SKM-1 (cell line): ENCODE measurements around the gene TRPV5.

ENCODE experiments used
- DNase-seq: peaks from one replicate; lab custom pipeline; 2025; ENCODE audit not compliant: unreplicated experiment; lab: John Stamatoyannopoulos, UW

Gene TRPV5

GRCh38 chr7:142872106-142872675 lies 61.4 kb downstream of the TRPV5 start:
- DNase-seq: no peak

GRCh38 chr7:142871260-142872105 lies 62.1 kb downstream of the TRPV5 start:
- DNase-seq: no peak

GRCh38 chr7:142870566-142871259 lies 62.8 kb downstream of the TRPV5 start:
- no peak for DNase-seq

- DNase-seq: no peak
These were observed 63.4 kb downstream of the TRPV5 start for GRCh38 chr7:142870147-142870559.

GRCh38 chr7:142869434-142869833 lies 64.1 kb downstream of the TRPV5 start:
- DNase-seq: no peak

- DNase-seq: no peak
These were observed 64.5 kb downstream of the TRPV5 start for GRCh38 chr7:142868986-142869415.

GRCh38 chr7:142868188-142868985 lies 65.2 kb downstream of the TRPV5 start:
- no peak for DNase-seq

- DNase-seq: no peak
These were observed 66.0 kb downstream of the TRPV5 start for GRCh38 chr7:142867398-142868187.

GRCh38 chr7:142867097-142867378 lies 66.5 kb downstream of the TRPV5 start:
- DNase-seq: no peak

- no peak for DNase-seq
These were observed 67.0 kb downstream of the TRPV5 start for GRCh38 chr7:142866361-142867096.

GRCh38 chr7:142865766-142866165 lies 67.8 kb downstream of the TRPV5 start:
- no peak for DNase-seq

GRCh38 chr7:142864980-142865747 lies 68.4 kb downstream of the TRPV5 start:
- DNase-seq: no peak

- no peak for DNase-seq
These were observed 69.5 kb downstream of the TRPV5 start for GRCh38 chr7:142863891-142864685.

GRCh38 chr7:142862786-142863400 lies 70.7 kb downstream of the TRPV5 start:
- DNase-seq: no peak

GRCh38 chr7:142862351-142862750 lies 71.2 kb downstream of the TRPV5 start:
- DNase-seq: no peak

- DNase-seq: no peak
These were observed 72.6 kb downstream of the TRPV5 start for GRCh38 chr7:142860968-142861367.

GRCh38 chr7:142859829-142860228 lies 73.7 kb downstream of the TRPV5 start:
- no peak for DNase-seq

- DNase-seq: no peak
These were observed 74.1 kb downstream of the TRPV5 start for GRCh38 chr7:142859411-142859810.
